Measurements from ENCODE around the gene THOP1. TPM values are rescaled to one million over a fixed set of nuclear protein-coding genes. Genes with fewer than 3 reads are reported as not detected.
"Not testable (repeated sequence)": the region's sequence is repeated elsewhere in the genome, so short reads cannot be mapped to it uniquely, and the experiment has no call there.

THOP1 gene
- total RNA-seq, 2 donors from 2014 or later = 40.5 to 145 TPM

- DNase-seq (ENCODE audit: low spot score in 2 of 2) (no peak), ATAC-seq (no peak)
- Mint-ChIP-seq H3K9me3 (peaks cover 0 to 4% of the 10 kb centered on the region in 2 donors), H3K36me3 (no peaks in the 10 kb centered on the region), H3K27ac (no peak overlapping the region)
Observed at GRCh38 chr19:2816641-2817040, 31.3 kb downstream of the THOP1 start.

DNA sequence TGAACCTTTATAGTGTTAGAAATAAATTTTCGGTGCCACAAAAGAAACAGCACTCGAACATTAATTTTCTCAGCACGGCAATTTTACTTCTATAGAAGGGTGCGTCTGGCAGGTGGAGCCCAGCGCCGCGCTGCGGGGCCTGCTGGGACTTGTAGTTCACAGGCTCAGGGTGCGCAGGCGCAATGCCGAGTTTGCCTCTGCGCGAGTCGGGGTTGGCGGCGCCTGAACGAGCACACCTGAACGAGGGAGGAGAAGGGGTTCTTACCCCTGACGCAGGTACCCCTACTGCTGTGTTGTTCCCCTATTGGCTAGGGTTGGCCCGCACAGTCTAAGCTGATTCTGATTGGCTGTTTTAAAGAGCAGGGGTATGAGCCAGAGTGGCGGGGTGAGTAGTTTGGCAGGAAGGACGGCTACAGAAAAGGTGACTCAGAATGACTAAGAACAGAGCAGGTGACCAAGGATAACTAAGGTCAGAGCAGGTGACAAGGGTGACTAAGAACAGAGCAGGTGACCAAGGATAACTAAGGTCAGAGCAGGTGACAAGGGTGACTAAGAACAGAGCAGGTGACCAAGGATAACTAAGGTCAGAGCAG lies 32.0 kb downstream of the THOP1 start:
- not testable (repeated sequence) for H3K36me3 Mint-ChIP-seq; DNase-seq (ENCODE audit: low spot score in 2 of 2)
- ATAC-seq = peak in 1 of 2 donors; percentile 21

GRCh38 chr19:2819540-2820111 lies 34.3 kb downstream of the THOP1 start, which contains the start of gene ZNF554:
ZNF554 (plus strand) TSS chr19:2819868; CDS start chr19:2820072, 204 bp downstream.
- peak within 1 kb of the TSS; percentile 56 to 79 for H3K27ac Mint-ChIP-seq
- DNase-seq (ENCODE audit: low spot score in 2 of 2) (peak; percentile 96 to 99), ATAC-seq (peak; percentile 95 to 98)
- H3K9me3 Mint-ChIP-seq = peaks cover 0 to 4% of the 10 kb centered on the region in 2 donors
- H3K36me3 Mint-ChIP-seq = no peaks in the 10 kb centered on the region

More for the DNA sequence above, 32.0 kb downstream of the THOP1 start:
- peak overlapping the region in 1 of 2 donors; percentile 22 for H3K27ac Mint-ChIP-seq
- H3K9me3 Mint-ChIP-seq = not testable (repeated sequence)

DNA sequence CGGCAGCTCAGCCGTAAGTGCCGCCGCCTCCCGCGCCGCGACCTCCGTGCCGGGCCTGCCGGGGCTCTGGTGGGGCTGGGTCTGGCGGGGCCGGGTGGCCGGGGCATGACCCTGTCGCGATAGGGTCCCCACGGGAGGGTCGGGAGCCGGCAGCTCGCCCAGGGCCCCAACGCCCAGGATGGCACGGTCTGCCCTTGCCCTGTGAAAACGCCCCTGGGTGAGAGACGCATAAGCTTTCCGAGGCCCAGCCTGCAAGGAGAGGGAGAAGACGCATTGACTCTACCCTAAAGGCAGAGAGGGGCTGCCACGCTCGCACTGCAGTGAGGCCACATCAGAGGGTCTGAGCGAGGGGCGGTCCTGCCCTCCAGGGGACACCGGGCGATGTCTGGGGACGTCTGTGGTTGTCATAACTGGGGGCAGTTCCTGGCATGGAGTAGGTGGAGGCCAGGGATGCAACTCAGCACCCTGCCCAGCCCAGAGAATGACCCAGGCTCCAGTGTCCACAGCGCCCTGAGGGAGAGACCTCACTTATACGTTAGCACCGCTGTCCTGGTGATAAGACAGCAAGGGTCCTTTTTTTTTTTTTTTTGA lies 34.9 kb downstream of the THOP1 start:
- DNase-seq (ENCODE audit: low spot score in 2 of 2) (no peak), ATAC-seq (peak in 1 of 2 donors; percentile 23)
- Mint-ChIP-seq H3K27ac (peak overlapping the region; percentile 18 to 44), H3K36me3 (no peaks in the 10 kb centered on the region), H3K9me3 (peaks cover 0 to 4% of the 10 kb centered on the region in 2 donors)

DNA sequence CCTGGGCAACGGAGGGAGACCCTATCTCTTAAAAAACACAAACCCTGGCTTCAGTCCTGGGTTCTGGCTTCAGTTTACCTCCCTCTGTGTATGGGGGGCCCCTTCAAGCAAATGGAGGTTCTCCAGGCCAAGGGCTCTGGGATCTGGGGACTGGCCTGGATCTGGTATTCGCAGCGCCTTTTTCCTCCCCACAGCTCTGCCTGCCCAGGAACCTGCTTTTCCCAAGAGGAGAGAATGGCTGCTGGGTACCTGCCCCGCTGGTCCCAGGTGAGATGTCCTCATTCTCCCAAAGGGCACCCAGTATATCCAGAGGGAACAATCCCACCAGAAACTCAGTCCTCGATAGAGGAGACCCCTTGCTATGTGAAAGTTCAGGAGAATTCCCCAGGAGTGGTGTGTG lies 37.5 kb downstream of the THOP1 start:
- peaks cover 0 to 11% of the 10 kb centered on the region in 2 donors for H3K9me3 Mint-ChIP-seq
- no peak for ATAC-seq
- no peak overlapping the region for H3K27ac Mint-ChIP-seq

DNA sequence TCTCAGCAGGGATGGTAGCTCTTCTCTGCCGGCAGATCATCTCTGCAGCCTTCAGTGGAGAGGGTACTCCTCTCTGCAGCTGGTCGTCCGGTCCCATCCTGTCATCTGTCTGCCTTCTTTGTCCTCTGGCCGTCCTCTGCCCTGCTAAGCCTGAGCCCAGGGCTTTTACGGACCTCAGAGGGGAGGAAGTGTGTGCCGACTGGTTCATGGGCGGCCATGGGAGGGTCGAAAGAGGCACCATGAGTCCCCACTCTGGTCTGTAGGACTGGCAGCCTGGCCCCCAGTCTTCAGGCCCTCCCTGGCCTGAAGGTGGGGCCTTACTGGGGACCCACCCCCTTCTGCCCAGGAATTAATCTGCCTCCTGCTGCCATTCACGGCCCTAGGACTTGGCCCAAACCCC lies 38.3 kb downstream of the THOP1 start:
- H3K9me3 Mint-ChIP-seq = peaks cover 4 to 17% of the 10 kb centered on the region in 2 donors
- no peak for DNase-seq (ENCODE audit: low spot score in 2 of 2)
- peaks cover 14 to 16% of the 10 kb centered on the region in 2 donors for H3K36me3 Mint-ChIP-seq
- ATAC-seq = no peak
- no peak overlapping the region for H3K27ac Mint-ChIP-seq

More for the DNA sequence above, 37.5 kb downstream of the THOP1 start:
- H3K36me3 Mint-ChIP-seq = peaks cover 6 to 8% of the 10 kb centered on the region in 2 donors
- no peak for DNase-seq (ENCODE audit: low spot score in 2 of 2)

GRCh38 chr19:2824129-2824528 lies 38.8 kb downstream of the THOP1 start:
- DNase-seq (ENCODE audit: low spot score in 2 of 2) (no peak), ATAC-seq (no peak)
- Mint-ChIP-seq H3K36me3 (peaks cover 15 to 19% of the 10 kb centered on the region in 2 donors), H3K27ac (no peak overlapping the region), H3K9me3 (peaks cover 5 to 19% of the 10 kb centered on the region in 2 donors)

GRCh38 chr19:2827022-2827421 lies 41.7 kb downstream of the THOP1 start:
- Mint-ChIP-seq H3K36me3 (peaks cover 15 to 35% of the 10 kb centered on the region in 2 donors), H3K9me3 (peaks cover 8 to 19% of the 10 kb centered on the region in 2 donors), H3K27ac (no peak overlapping the region)
- no peak for DNase-seq (ENCODE audit: low spot score in 2 of 2)
- no peak for ATAC-seq

- Mint-ChIP-seq H3K36me3 (peaks cover 20 to 45% of the 10 kb centered on the region in 2 donors), H3K27ac (peak overlapping the region in 1 of 2 donors; percentile 32), H3K9me3 (peaks cover 11 to 24% of the 10 kb centered on the region in 2 donors)
- no peak for ATAC-seq
- no peak for DNase-seq (ENCODE audit: low spot score in 2 of 2)
Observed at GRCh38 chr19:2827840-2828489, 42.7 kb downstream of the THOP1 start.

GRCh38 chr19:2834294-2834871 lies 49.1 kb downstream of the THOP1 start:
- Mint-ChIP-seq H3K36me3 (peaks cover 34 to 58% of the 10 kb centered on the region in 2 donors), H3K9me3 (peaks cover 34% of the 10 kb centered on the region in 2 donors)
- ATAC-seq = no peak

GRCh38 chr19:2837430-2837829 lies 52.1 kb downstream of the THOP1 start:
- DNase-seq (ENCODE audit: low spot score in 2 of 2) (no peak), ATAC-seq (no peak)
- Mint-ChIP-seq H3K27ac (no peak overlapping the region), H3K9me3 (peaks cover 30 to 36% of the 10 kb centered on the region in 2 donors), H3K36me3 (peaks cover 39 to 49% of the 10 kb centered on the region in 2 donors)

More at GRCh38 chr19:2834294-2834871, 49.1 kb downstream of the THOP1 start:
- H3K27ac Mint-ChIP-seq = no peak overlapping the region
- DNase-seq (ENCODE audit: low spot score in 2 of 2) = no peak

DNA sequence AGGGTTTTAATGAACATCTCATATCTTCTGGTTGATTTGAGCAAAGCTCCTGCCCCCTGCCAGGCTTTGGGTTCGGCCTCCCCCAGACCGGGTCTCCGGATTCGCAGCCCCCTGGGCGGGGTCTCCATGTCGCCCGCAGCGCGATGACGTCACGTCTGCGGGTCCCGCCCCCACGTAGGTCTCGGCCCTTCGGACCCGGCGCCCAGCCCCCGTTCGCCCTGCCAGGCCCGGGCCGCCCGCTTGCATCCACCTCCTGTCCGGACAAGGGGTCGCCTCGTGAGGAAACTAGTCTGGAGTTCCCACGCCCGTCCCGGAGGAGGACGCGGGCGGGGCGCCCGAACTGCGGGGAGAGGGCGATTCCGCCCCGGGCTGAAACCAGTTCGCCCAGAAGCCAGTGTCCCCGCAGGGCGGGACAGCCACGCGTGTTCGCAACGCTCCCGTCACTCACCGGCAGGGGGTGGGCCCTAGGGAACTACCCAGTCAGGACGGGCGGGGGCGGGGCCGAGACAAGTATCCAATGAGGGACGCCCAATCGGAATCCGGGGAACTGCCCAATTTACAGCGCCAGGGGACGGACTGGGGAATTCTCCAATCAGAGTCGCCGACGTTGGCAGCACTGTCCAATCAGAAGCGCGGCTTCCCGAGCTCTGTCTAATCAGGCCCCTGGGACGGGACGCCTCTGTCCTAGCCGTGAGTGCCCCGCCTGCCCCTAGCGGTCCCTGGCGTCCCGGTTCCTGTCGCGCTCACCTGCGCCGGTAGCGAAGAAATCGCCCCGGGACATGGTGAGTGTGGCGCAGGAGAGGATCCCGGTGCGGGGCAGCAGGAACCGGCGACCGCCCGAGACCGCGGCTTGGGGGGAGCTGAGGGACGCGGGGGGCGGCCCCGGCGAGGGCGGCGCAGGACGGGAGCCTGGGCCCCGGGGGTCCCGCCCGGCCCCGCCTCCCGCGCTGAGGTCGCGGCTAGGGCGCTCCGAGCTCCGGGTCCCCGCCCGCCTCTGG lies 55.8 kb downstream of the THOP1 start, which contains the start of gene ZNF555:
Gene ZNF555 (plus strand): TSS at position 682 of the 998 bp plus-strand sequence. CDS start 98 bp downstream, at position 780.
- Mint-ChIP-seq H3K27ac (peak within 1 kb of the TSS; percentile 22 to 88), H3K36me3 (peaks cover 19 to 38% of the 10 kb centered on the region in 2 donors)

GRCh38 chr19:2841855-2842574 lies 56.7 kb downstream of the THOP1 start:
- DNase-seq (ENCODE audit: low spot score in 2 of 2) (no peak), ATAC-seq (no peak)
- Mint-ChIP-seq H3K9me3 (peaks cover 0 to 11% of the 10 kb centered on the region in 2 donors), H3K27ac (no peak overlapping the region), H3K36me3 (peaks cover 10 to 29% of the 10 kb centered on the region in 2 donors)

More for the DNA sequence above, 55.8 kb downstream of the THOP1 start, which contains the start of gene ZNF555:
- DNase-seq (ENCODE audit: low spot score in 2 of 2) (peak; percentile 94 to 99), ATAC-seq (peak; percentile 99 to 100)
- H3K9me3 Mint-ChIP-seq = peaks cover 8 to 16% of the 10 kb centered on the region in 2 donors

DNA sequence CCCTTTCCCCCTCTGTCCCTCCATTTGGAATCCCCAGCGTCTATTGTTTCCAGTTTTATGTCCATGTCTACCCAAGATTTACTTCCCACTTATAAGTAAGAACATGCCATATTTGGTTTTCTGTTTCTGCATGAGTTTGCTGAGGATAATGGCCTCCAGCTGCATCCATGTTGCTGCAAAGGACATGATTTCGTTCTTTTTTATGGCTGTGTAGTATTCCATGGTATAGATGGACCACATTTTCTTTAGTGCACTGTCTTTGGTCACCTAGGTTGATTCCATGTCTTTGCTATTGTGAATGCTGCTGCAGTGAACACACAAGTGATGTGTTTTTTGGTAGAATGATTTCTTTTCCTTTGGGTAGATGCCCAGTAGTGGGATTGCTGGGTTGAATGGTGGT lies 59.8 kb downstream of the THOP1 start:
- Mint-ChIP-seq H3K36me3 (peaks cover 13 to 34% of the 10 kb centered on the region in 2 donors), H3K9me3 (peaks cover 2 to 13% of the 10 kb centered on the region in 2 donors), H3K27ac (no peak overlapping the region)
- no peak for DNase-seq (ENCODE audit: low spot score in 2 of 2)
- no peak for ATAC-seq
